ENCODE results near the gene VPS26A. TPM values are rescaled to one million over a fixed set of nuclear protein-coding genes. Genes with fewer than 3 reads are reported as not detected.
A peak's percentile ranks its signal among the peaks of the same experiment; 100 is the strongest.

The VPS26A gene
- total RNA-seq, 1 experiment from 2014 or later: 37.4 TPM

- TF ChIP-seq CREB1 (CRISPR knock-in tag; IDR thresholded peaks at IDR 0.05): no peak
Observed at GRCh38 chr10:69180525-69181204, 56.7 kb downstream of the VPS26A start (continued).

DNA sequence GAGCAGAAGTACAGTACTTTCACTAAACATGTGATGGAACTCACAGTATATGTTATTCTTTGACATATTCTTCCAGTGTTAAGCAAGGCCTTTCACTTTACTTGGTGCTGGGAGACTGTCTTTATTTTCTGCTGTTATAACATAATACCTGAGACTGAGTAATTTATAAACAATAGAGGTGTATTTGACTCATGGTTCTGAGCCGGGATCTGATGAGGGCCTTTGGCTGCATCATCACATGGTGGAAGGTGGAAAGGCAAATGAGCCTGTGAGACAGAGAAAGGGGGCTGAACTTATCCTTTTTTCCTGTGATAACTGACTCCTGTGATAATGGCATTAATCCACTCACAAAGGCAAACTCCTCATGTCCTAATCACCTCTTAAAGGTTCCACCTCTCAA lies 57.5 kb downstream of the VPS26A start:
- Mint-ChIP-seq H3K27me3 (ENCODE audit: low read depth) (no peaks in the 10 kb centered on the region), H3K27ac (no peak overlapping the region), H3K36me3 (no peaks in the 10 kb centered on the region; the same call in 1 of the 2 replicates), H3K4me3 (peak overlapping the region; percentile 92), H3K4me1 (peaks cover 13% of the 10 kb centered on the region), H3K9me3 (no peaks in the 10 kb centered on the region)
- TF ChIP-seq NFE2L1 (CRISPR knock-in tag; IDR thresholded peaks at IDR 0.05) (no peak), STAT6 (CRISPR knock-in tag; conservative IDR thresholded peaks at IDR 0.05; ENCODE audit: low read depth) (no peak), CREB1 (CRISPR knock-in tag; IDR thresholded peaks at IDR 0.05) (no peak), SOX15 (CRISPR knock-in tag; IDR thresholded peaks at IDR 0.05) (no peak), CBFB (CRISPR knock-in tag; IDR thresholded peaks at IDR 0.05; ENCODE audit: low read depth) (no peak), GABPB1 (CRISPR knock-in tag; IDR thresholded peaks at IDR 0.05) (no peak), HMGA2 (CRISPR knock-in tag; IDR thresholded peaks at IDR 0.05) (no peak), E2F4 (CRISPR knock-in tag; IDR thresholded peaks at IDR 0.05; ENCODE audit: borderline replicate concordance, low read depth) (no peak), NR1H2 (CRISPR knock-in tag; IDR thresholded peaks at IDR 0.05) (no peak), NR3C1 (CRISPR knock-in tag; conservative IDR thresholded peaks at IDR 0.05; ENCODE audit: low read depth) (no peak), PREB (CRISPR knock-in tag; IDR thresholded peaks at IDR 0.05; ENCODE audit: borderline replicate concordance) (no peak), ETV6 (CRISPR knock-in tag; IDR thresholded peaks at IDR 0.05) (no peak), FOXJ3 (CRISPR knock-in tag; IDR thresholded peaks at IDR 0.05; ENCODE audit: borderline replicate concordance) (no peak), GRHL2 (CRISPR knock-in tag; IDR thresholded peaks at IDR 0.05; ENCODE audit: insufficient replicate concordance, severe bottlenecking) (no peak), SMAD3 (CRISPR knock-in tag; IDR thresholded peaks at IDR 0.05; ENCODE audit: borderline replicate concordance) (no peak)
- TF ChIP-seq, protein P1, sequence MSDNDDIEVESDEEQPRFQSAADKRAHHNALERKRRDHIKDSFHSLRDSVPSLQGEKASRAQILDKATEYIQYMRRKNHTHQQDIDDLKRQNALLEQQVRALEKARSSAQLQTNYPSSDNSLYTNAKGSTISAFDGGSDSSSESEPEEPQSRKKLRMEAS (CRISPR knock-in tag; IDR thresholded peaks at IDR 0.05): no peak
- TF ChIP-seq, protein P2, sequence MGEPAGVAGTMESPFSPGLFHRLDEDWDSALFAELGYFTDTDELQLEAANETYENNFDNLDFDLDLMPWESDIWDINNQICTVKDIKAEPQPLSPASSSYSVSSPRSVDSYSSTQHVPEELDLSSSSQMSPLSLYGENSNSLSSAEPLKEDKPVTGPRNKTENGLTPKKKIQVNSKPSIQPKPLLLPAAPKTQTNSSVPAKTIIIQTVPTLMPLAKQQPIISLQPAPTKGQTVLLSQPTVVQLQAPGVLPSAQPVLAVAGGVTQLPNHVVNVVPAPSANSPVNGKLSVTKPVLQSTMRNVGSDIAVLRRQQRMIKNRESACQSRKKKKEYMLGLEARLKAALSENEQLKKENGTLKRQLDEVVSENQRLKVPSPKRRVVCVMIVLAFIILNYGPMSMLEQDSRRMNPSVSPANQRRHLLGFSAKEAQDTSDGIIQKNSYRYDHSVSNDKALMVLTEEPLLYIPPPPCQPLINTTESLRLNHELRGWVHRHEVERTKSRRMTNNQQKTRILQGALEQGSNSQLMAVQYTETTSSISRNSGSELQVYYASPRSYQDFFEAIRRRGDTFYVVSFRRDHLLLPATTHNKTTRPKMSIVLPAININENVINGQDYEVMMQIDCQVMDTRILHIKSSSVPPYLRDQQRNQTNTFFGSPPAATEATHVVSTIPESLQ (CRISPR knock-in tag; IDR thresholded peaks at IDR 0.05): no peak
- TF ChIP-seq, protein P3, sequence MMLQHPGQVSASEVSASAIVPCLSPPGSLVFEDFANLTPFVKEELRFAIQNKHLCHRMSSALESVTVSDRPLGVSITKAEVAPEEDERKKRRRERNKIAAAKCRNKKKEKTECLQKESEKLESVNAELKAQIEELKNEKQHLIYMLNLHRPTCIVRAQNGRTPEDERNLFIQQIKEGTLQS (CRISPR knock-in tag; conservative IDR thresholded peaks at IDR 0.05): no peak
- TF ChIP-seq, protein P4, sequence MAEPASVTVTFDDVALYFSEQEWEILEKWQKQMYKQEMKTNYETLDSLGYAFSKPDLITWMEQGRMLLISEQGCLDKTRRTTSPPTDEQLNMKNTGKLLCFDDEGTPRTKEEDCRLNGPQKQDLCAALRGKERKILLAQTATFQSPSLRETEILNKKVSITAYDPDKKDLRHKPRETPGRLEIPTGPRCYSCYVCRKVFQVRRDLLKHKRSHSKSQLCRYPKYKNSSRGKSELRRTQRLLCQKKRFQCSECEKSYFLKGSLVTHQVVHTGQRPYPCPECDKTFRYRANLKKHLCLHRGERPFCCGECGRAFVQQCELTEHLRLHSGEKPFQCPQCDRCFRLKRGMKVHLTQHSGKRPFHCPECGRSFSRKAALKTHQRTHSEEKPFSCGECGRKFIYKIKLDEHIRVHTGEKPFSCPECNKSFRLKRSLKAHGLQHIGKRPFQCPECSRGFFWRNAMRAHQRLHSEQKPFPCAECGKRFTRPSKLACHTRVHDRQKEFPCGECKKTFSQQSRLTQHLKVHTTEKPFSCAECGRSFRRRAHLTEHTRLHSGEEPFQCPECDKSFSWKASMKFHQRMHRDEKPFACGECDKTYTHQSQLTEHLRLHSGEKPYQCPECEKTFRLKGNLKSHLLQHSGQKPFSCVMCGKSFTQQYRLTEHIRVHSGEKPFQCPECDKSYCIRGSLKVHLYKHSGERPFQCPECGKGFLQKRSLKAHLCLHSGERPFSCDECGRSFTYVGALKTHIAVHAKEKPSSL (CRISPR knock-in tag; conservative IDR thresholded peaks at IDR 0.05): no peak
- ATAC-seq (no peak), DNase-seq (ENCODE audit: low spot score) (no peak)
- ChIA-PET CTCF (no interaction called here), POLR2A (no interaction called here)
